Measurements from ENCODE around the gene CNOT2.

- TF ChIP-seq POLR2A (IDR thresholded peaks at IDR 0.05) (no peak), CTCF (IDR thresholded peaks at IDR 0.05) (no peak)
Observed at GRCh38 chr12:70251661-70252060, 8.4 kb downstream of the CNOT2 start.
